Suppressor macrophage (primary cell): Measurements from ENCODE around the gene MCTP2.

Experiments used
- DNase-seq, 4 experiments: peaks; one replicate each; pipeline ENCODE4 v3.0.0-alpha.2; 2020 to 2022

Gene MCTP2

GRCh38 chr15:94400526-94401298 is 169.4 kb downstream of the MCTP2 start:
- no peak for DNase-seq

DNA sequence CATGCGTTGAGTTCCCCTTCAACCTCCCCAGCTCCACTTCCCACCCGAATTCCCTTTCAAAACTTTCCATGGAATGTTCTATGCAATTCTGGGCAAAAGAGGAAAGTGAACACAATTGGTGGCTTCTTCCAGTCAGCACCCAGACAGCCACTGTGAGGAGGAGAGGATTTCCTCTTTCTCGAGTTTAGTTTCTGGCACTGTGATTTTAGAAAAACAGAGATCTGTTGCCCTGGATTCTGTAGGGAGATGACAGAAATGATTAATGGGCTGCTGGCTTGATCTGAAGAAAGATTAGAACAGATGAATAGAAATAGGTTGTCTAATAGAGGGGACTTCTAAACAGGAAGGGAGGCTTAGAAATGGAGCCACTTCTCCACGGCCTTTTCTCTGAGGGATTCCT is 172.0 kb downstream of the MCTP2 start:
- DNase-seq, result peak; percentile 5 to 27 (median 11)

GRCh38 chr15:94404733-94405283 is 173.4 kb downstream of the MCTP2 start:
- DNase-seq, result no peak

GRCh38 chr15:94411285-94411684 is 179.9 kb downstream of the MCTP2 start:
- no peak for DNase-seq

DNA sequence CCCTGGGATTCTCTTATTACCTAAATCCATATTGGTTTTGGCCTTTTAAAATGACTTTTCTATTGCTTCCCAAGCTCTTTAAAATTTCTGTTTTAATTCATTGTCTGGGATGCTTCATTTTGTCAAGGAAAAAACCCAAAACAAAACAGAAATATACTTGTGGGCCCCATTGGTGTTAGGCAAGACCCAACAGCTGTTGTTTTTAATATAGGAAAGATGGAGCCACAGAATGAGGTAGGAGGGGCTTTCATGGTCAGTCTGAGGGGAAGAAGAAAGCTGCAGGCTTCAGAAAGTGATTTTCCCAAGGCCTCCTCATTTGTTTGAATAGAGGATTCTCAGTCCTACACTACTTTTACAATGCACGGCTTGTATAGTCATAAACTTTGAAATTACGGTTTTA is 180.5 kb downstream of the MCTP2 start:
- DNase-seq, result no peak

DNA sequence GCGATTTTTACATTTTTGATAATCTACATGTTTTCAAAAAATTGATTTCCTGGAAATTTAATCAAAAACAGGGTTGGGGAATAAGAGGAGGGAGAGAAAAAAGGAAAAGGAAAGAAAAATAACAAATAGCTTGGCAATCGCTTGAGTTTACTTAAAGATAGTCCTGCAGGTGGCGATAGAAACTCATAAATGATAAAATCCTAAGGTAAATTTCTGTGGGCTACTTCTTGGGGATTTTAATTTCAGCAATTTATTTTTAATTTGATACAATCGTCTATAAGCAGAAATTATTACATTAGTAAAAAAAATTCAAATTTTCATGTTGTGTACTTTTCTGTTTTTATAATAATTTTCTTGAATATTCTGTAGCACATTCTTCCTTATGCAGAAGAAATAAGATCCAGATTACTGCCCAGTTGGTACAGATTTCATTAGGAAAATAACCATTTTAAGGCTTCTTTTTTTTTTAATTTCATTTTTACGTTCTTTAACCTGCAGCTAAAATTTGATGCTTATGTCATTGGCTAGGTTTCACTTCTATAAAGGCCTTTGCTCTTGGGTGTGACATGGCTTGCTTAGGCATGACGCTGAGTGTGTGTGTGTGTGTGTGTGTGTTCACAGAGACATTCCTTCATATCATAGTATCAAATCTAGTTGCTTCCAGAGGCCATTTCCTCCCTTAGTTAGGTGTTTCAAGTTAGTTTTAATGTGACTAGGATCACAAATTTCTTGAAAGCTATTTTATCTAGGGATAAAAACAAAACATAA is 181.8 kb downstream of the MCTP2 start:
- DNase-seq, result peak; percentile 9 to 59 (median 38)

DNA sequence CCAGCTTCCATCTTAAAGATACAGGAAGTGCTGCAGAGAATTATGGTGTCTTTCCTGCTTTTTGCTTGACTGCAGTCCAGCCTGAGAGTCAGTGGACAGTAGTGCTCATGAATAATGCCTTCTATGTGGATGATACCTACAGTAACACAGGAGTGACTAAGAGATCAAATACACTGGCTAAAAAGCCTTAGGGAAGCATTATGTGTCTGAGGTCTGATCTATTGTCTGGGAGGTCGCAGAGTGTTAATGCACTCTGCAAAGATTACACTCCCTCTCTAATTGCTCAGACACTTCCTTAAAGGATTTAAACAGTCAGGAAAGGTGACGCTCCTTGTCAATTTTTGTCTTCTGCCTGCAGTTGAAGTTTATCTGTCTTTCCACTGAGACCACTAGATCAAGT is 183.6 kb downstream of the MCTP2 start:
- no peak for DNase-seq

DNA sequence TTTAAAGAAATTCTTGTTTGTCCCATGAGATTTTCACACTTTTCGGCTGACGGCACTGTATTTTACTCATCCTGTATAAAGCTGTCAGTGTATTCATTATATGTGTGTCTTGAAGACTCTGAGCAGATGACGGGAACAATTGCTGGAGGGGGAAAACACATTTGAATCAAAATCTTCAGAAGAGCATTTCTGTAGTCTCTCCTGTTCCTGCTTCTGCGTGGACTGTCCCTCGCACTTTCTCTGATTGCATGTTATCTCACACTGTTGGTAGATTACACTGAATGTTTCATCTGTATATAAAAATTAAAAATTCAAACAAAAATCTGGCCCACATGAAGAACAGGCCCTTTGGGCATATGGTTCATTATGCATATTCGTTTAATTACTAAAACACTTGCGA is 184.9 kb downstream of the MCTP2 start:
- DNase-seq, result no peak

GRCh38 chr15:94416820-94417219 is 185.5 kb downstream of the MCTP2 start:
- DNase-seq, result no peak

- DNase-seq, result no peak
Observed at GRCh38 chr15:94417501-94418293, 186.3 kb downstream of the MCTP2 start.

GRCh38 chr15:94421706-94422105 is 190.3 kb downstream of the MCTP2 start:
- no peak for DNase-seq

GRCh38 chr15:94432279-94432678 is 200.9 kb downstream of the MCTP2 start:
- DNase-seq, result no peak

DNA sequence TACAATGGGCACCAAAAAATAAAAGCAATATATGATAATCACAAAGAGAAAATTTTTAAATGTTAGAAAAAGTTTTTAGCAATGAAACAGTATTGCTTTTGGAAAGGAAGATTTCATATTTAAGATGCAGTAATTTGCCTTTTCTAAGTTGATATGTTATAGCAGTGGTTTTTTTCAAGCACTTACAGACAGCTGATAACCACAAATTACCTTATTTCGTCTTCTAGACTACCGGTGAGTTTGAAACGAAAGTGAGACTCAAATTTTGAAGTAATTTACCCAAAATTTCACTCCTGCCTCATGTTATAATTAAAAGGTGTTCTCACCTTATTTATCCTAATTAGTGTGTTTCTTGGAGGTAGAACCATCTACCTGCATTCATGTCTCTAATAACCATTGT is 207.8 kb downstream of the MCTP2 start:
- no peak for DNase-seq

DNA sequence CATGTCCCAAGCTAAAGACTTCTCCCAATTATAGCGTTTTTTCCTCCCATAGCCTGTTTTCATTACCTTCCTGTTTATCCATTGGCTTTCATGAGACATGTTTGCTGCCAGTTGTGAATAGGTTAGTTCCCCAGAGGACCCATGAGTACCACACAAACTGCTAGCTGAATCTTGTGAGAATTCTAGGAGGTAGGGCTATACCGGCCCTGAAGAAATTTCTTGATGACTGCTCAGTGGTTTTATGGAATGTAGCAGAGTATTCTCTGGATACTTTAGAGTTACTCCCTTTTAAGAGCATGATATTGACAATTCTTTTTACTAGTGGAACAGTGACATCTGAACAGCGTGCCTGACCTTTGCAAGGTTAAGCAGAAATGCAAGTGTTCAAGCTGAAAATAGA is 210.4 kb downstream of the MCTP2 start:
- DNase-seq, result no peak

- DNase-seq, result no peak
Observed at GRCh38 chr15:94442480-94442879, 211.1 kb downstream of the MCTP2 start.

- DNase-seq, result no peak
Observed at GRCh38 chr15:94443186-94443585, 211.8 kb downstream of the MCTP2 start.

DNA sequence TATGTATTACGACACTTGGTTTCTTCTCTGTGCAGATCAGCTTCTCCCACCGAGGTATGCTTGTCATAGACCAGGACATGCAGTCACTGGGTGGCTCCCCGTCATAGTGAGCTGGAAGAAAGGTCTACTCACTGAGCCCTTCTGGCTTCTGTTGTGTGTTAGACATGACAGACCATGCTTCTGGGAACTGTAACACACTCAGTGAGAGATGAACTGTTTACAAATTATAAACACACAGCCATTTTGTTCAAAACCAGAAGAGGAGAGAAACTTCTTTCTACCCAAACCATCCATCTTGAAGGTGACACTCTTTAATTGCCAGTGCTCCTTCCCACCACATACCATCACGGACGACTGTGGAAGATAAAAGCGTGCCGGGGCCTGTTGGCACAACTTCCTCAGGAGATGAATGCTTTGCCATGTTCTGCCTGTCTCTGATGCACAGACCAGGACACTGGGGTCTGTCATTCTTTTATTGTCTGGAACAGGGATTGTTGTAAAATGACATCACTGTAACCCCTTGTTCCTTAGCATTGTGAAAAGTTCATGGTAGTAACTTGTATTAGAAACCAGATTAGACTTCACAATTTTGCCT is 214.3 kb downstream of the MCTP2 start:
- DNase-seq, result no peak

DNA sequence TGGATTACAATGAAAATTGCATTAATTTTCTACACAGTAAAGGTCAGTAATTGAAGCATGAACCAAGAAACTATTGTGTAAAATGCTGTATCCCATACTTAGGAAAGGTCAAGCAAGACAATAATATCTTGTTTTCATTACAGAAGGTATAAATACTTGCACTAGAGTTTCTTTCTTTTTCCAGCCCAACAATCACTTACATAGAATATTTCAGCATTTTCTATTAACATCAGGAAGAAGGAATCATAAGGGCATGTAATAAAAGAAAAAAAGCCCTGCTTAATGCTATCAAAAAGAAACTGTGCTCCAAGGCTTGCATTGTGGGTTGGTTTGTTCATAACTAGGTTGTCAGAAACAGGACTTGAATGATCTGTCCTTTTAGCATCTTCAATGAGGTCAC is 215.1 kb downstream of the MCTP2 start:
- no peak for DNase-seq

GRCh38 chr15:94451466-94451865 is 220.1 kb downstream of the MCTP2 start:
- no peak for DNase-seq

DNA sequence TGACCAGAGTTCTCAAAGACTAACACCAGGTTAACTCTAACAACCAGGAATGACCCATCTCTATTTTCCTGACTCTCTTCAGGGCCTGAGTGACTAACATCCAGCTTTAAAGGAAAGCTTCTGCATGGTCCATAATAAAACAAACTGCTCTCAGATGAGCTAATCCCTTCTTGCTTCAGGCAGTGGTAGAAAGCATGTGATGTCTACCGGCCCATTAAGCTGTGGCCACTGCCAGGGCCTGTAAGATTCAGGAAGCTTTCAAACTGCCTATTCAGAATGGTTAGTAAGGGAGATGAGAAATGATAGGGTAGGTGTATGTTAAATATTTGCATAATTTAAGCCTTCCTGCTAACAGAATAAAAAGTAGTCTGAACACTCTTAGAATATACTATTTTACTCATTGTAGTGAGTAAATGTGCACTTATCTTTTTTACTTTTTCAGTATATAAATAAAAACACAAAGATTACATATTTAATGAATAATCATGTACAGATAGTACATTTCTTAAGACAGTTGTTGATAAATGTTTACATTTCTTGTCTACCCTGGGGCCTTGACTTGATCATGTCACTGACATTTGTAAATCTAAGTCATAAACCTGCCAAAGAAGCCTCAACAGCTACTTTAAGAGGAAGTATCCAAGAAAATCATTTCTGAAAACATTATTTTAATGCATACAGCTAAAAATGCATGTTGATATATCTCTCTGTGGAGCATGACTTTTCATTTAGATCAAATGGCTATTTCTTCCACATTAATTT is 222.0 kb downstream of the MCTP2 start:
- peak in 2 of 4 experiments; percentile 17 to 34 for DNase-seq

DNA sequence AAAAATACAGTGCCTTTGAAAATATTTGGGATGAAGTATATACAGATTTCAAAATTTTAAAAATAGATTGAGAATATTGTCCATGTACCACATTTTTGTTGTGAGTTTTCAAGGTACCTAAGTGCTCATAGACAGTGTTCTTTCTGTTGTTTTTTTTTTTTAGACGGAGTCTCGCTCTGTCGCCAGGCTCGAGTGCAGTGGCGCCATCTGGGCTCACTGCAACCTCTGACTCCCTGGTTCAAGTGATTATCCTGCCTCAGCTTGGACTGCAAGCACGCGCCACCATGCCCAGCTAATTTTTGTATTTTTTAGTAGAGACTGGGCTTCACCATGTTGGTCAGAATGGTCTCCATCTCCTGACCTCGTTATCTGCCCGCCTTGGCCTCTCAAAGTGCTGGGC is 223.9 kb downstream of the MCTP2 start:
- no peak for DNase-seq

DNA sequence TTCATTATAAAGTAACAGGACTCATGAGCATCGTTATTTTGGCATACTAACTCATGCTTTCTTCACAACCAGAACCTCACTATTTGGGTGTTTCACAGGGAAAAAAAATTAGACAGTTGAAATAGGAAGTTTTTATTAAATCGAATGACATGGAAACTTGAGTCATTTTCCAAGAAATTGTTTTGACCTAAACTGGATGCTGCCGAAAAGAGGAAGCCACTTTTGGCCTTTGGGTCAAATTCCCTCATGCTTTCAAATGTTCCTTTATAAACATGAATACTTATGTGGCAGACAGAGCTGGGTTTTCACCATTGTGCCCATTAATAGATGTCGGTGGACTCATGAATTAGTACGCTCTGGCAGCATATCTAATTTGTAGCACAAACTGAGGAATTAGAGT is 224.9 kb downstream of the MCTP2 start:
- DNase-seq, result peak; percentile 12 to 37 (median 18)
